PC-3 (cell line): ENCODE results near the gene GADD45B.

Experiments
- EZH2 ChIP-seq: fragments of 300-600 bp; sonication (generic); IDR thresholded peaks from one replicate; pipeline ENCODE4 v1.6.1; 2017; ENCODE audit warnings: antibody characterized with exemption, mild to moderate bottlenecking, low read length; ENCODE audit not compliant: unreplicated experiment
- TF ChIP-seq, protein P1 (sequence below): fragments of 300-600 bp; sonication (generic); conservative IDR thresholded peaks from 2 replicates; pipeline ENCODE4 v1.5.1; 2017; ENCODE audit warnings: antibody characterized with exemption, low read depth, mild to moderate bottlenecking, low read length

DNA sequence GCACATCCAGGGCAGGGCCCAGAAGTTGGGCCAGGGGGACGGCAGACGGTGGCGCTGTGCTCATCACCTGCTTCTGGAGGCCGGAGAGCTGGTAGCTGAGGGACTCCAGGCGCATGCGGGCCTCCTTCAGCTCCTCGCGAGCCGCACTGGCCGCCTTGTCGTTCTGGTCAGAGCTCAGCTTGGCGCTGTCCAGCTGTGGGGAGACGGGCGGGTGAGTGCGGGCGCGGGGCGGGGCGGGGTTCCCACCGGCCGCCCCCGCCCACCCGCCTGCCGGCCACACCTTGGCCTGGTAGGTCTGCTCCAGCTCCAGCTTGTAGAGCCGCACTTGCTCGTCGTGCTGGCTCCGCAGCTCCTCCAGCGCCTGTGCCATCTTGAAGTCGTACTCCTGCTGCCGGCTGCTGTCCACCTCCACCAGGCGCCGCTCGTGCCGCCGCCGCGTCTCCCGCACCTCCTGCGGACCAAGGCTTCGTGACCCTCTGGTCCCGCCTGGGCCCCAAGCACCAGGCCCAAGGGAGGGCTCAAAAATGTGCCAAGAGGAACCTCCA lies 41.1 kb upstream of the GADD45B start:
- TF ChIP-seq EZH2, result no peak
- TF ChIP-seq, protein P1, sequence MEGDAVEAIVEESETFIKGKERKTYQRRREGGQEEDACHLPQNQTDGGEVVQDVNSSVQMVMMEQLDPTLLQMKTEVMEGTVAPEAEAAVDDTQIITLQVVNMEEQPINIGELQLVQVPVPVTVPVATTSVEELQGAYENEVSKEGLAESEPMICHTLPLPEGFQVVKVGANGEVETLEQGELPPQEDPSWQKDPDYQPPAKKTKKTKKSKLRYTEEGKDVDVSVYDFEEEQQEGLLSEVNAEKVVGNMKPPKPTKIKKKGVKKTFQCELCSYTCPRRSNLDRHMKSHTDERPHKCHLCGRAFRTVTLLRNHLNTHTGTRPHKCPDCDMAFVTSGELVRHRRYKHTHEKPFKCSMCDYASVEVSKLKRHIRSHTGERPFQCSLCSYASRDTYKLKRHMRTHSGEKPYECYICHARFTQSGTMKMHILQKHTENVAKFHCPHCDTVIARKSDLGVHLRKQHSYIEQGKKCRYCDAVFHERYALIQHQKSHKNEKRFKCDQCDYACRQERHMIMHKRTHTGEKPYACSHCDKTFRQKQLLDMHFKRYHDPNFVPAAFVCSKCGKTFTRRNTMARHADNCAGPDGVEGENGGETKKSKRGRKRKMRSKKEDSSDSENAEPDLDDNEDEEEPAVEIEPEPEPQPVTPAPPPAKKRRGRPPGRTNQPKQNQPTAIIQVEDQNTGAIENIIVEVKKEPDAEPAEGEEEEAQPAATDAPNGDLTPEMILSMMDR, result no peak
